Kidney (tissue), 14 donors: ENCODE results near the gene ADAMTS9. TPM values are rescaled to one million over a fixed set of nuclear protein-coding genes. Genes with fewer than 3 reads are reported as not detected.
"Not testable (repeated sequence)": the region's sequence is repeated elsewhere in the genome, so short reads cannot be mapped to it uniquely, and the experiment has no call there.

Experiments
- DNase-seq, 5 donors: peaks; one replicate each; pipeline ENCODE4 v3.0.0-alpha.2; 2013 to 2020
- FAIRE-seq: peaks from 2 replicates; lab custom pipeline; 2012; peaks lifted over from hg19 to GRCh38; lab: Jason Lieb, UNC
- H3K27ac ChIP-seq, 2 donors: one replicate each; pipeline ENCODE4 v1.7.0; 2013; ENCODE audit warnings: low read depth in 2 of 2, low read length in 2 of 2, inconsistent platforms in 1 of 2
- H3K27me3 ChIP-seq: one replicate; pipeline ENCODE4 v1.7.1; 2013; ENCODE audit warnings: low read length, inconsistent platforms; ENCODE audit not compliant: control insufficient read depth, insufficient read depth
- H3K36me3 ChIP-seq, 3 donors: one replicate each; pipeline versions ENCODE4 v1.7.0 to v1.7.1; 2013; ENCODE audit warnings: low read length in 3 of 3, control low read depth in 1 of 3, inconsistent platforms in 1 of 3; ENCODE audit not compliant: insufficient read depth in 3 of 3, control insufficient read depth in 2 of 3
- H3K4me1 ChIP-seq, 3 donors: one replicate each; pipeline versions ENCODE4 v1.7.0 to v1.7.1; 2013; ENCODE audit warnings: low read length in 3 of 3, inconsistent platforms in 1 of 3, low read depth in 1 of 3; ENCODE audit not compliant: control insufficient read depth in 2 of 3, insufficient read depth in 2 of 3
- H3K4me3 ChIP-seq, 3 donors: one replicate each; pipeline versions ENCODE4 v1.7.0 to v1.8.1; 2013; ENCODE audit warnings: low read length in 3 of 3, control low read depth in 1 of 3, inconsistent platforms in 1 of 3
- H3K9ac ChIP-seq, 3 donors: one replicate each; pipeline versions ENCODE4 v1.7.0 to v1.7.1; 2013; ENCODE audit warnings: low read length in 3 of 3, control low read depth in 1 of 3, inconsistent platforms in 1 of 3
- H3K9me3 ChIP-seq, 3 donors: one replicate each; pipeline versions ENCODE4 v1.7.0 to v1.7.1; 2013; ENCODE audit warnings: low read length in 3 of 3, control low read depth in 1 of 3, inconsistent platforms in 1 of 3; ENCODE audit not compliant: control insufficient read depth in 2 of 3, insufficient read depth in 1 of 3
- intact Hi-C: fragments of 100-400 bp; cut with DNase I; formaldehyde crosslinking; loops from one replicate; pipeline ENCODE4 v1.11.1; 2022
- polyA plus RNA-seq: library from polyadenylated mRNA; stranded (reverse); fragments of 350-450 nt; fragmentation: Illumina TruSeq; extraction: RNeasy Lipid Tissue Mini Kit (QIAGEN cat#74804); gene quantifications from one replicate; pipeline ENCODE4 v1.2.3, GENCODE V29; 2014; ENCODE audit warnings: low read depth, low replicate concordance; ENCODE audit not compliant: insufficient read depth
- total RNA-seq: library from RNA; stranded (reverse); fragmentation: NEBNext Ultra II Directional; extraction: Animal tissue kit (Norgen Biotek cat#: 25700); gene quantifications from one replicate; pipeline ENCODE4 v1.2.1, GENCODE V29; 2021
- TF ChIP-seq, protein P1 (sequence below): IDR thresholded peaks from 3 replicates; pipeline ENCODE4 v1.5.1; 2012; ENCODE audit warnings: mild to moderate bottlenecking, moderate library complexity, borderline replicate concordance; ENCODE audit not compliant: insufficient read depth; ENCODE audit errors: extremely low read depth
- donor health status: control.
- donor health status: control.
- donor health status: control.
- donor health status: control.
- donor health status: control.
- donor health status: DM: yes; HTN: yes; CAD: no.
- donor health status: Normal renal cell carcinoma (clear cell type).

The ADAMTS9 gene
- total and polyA plus RNA-seq, 2 donors from 2014 or later = 25.0 to 117 TPM

DNA sequence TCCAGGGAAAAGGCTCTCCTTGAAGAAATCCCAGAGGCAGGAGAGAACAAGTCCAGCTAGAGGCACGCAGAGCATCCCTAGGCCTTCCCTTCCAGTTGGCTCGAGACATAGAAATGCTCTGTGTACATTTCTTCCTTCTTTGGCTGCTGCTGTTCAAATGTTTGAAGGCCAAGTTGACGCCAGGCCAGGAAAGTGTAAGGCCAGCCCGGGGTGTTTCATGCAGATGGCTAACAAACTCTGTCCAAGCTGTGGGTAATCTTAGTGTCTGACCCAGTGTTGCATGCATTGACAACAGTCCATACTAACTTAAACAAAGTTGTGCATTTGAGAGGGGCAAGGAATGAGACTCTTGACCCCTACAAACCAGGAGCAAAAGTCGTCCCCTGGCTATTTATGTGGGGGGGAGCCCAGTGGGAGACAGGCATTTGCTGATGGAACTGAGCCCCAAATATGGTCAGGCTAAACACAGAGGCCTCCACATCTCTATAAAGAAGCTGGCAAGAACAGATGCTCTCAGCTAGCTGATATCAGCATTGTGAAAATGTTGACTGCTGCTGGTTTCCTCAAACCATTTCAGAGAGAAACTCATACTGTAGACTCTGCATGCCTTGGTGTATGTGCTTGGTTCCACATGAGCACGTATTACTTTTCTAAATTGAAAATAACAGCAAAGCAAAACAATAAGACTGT is 139.5 kb downstream of the ADAMTS9 start:
- Histone ChIP-seq H3K27ac (no peak overlapping the region), H3K9ac (no peak overlapping the region), H3K4me1 (peaks cover 0 to 28% (median 8%) of the 10 kb centered on the region in 3 donors), H3K36me3 (peaks cover 0 to 9% (median 6%) of the 10 kb centered on the region in 3 donors), H3K9me3 (no peaks in the 10 kb centered on the region), H3K4me3 (no peak overlapping the region), H3K27me3 (no peaks in the 10 kb centered on the region)
- TF ChIP-seq, protein P1, sequence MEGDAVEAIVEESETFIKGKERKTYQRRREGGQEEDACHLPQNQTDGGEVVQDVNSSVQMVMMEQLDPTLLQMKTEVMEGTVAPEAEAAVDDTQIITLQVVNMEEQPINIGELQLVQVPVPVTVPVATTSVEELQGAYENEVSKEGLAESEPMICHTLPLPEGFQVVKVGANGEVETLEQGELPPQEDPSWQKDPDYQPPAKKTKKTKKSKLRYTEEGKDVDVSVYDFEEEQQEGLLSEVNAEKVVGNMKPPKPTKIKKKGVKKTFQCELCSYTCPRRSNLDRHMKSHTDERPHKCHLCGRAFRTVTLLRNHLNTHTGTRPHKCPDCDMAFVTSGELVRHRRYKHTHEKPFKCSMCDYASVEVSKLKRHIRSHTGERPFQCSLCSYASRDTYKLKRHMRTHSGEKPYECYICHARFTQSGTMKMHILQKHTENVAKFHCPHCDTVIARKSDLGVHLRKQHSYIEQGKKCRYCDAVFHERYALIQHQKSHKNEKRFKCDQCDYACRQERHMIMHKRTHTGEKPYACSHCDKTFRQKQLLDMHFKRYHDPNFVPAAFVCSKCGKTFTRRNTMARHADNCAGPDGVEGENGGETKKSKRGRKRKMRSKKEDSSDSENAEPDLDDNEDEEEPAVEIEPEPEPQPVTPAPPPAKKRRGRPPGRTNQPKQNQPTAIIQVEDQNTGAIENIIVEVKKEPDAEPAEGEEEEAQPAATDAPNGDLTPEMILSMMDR = no peak
- FAIRE-seq = no peak
- intact Hi-C loops = no loop called here
- DNase-seq = peak in 3 of 5 donors; percentile 28 to 79 (median 78)

DNA sequence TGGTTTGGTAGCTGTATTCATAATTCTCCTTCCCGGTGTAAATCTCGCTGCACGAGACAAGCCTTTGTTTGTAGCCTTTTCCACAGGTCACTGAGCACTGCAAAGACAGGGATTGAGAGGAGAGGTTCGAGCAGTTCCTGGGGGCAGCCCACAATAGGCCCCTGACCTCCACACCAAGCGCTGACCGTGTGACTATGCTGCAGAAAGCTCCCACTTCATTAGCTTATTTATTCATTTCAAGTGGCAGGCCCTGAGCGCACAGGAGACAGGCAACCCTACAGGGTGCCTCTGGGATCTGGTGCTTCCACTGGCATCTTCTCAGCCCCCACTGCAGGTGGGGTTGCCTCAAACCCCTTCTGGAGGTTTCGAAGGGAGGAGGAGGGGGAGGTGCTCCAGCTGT is 140.9 kb downstream of the ADAMTS9 start:
- peaks cover under 1 to 14% (median 7%) of the 10 kb centered on the region in 3 donors for H3K36me3 ChIP-seq

DNA sequence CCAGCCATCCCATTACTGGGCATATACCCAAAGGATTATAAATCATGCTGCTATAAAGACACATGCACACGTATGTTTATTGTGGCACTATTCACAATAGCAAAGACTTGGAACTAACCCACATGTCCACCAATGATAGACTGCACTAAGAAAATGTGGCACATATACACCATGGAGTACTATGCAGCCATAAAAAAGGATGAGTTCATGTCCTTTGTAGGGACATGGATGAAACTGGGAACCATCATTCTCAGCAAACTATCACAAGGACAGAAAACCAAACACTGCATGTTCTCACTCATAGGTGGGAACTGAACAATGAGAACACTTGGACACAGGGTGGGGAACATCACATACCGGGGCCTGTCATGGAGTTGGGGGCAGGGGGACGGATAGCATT is 142.6 kb downstream of the ADAMTS9 start:
- H3K9me3 ChIP-seq, H3K27ac ChIP-seq, intact Hi-C loops, DNase-seq, H3K27me3 ChIP-seq, FAIRE-seq, H3K4me3 ChIP-seq, H3K9ac ChIP-seq: not testable (repeated sequence)
- Histone ChIP-seq H3K4me1 (peaks cover 0 to 11% (median 4%) of the 10 kb centered on the region in 3 donors), H3K36me3 (peaks cover 5 to 30% (median 15%) of the 10 kb centered on the region in 3 donors)

More for the DNA sequence above, 140.9 kb downstream of the ADAMTS9 start:
- FAIRE-seq (no peak), DNase-seq (no peak)
- intact Hi-C loops = no loop called here
- TF ChIP-seq, protein P1 = no peak
- Histone ChIP-seq H3K4me3 (no peak overlapping the region), H3K27ac (no peak overlapping the region), H3K4me1 (peaks cover 0 to 15% (median 8%) of the 10 kb centered on the region in 3 donors), H3K9me3 (no peaks in the 10 kb centered on the region), H3K27me3 (no peaks in the 10 kb centered on the region), H3K9ac (no peak overlapping the region)

DNA sequence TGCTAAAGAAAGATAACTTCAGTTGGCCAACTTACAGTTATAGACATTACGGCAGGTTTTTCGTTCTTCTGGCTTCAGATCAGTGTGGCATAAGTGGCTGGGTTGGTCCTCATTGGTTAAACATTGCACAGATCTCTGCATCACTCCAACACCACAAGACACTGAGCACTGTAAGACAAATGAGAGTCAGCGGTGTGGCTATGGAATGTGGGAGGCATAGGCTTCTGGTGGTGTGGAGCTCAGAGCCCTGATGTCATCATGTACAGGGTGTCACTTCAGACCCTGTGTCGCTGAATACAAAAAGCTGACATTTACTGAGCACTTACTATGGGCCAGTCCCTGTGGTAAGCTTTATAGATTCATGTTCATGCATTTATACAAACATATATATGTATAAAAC is 146.0 kb downstream of the ADAMTS9 start:
- FAIRE-seq (no peak), DNase-seq (no peak)
- Histone ChIP-seq H3K27ac (no peak overlapping the region), H3K27me3 (no peaks in the 10 kb centered on the region), H3K36me3 (peaks cover 8 to 54% (median 34%) of the 10 kb centered on the region in 3 donors), H3K4me3 (no peak overlapping the region), H3K4me1 (peaks cover 0 to 4% (median 0%) of the 10 kb centered on the region in 3 donors), H3K9ac (no peak overlapping the region), H3K9me3 (no peaks in the 10 kb centered on the region)
- intact Hi-C loops = no loop called here
- TF ChIP-seq, protein P1 = no peak
